MCF 10A (cell line): ENCODE measurements around the gene KIF3A. TPM values are rescaled to one million over a fixed set of nuclear protein-coding genes. Genes with fewer than 3 reads are reported as not detected.
A peak's percentile ranks its signal among the peaks of the same experiment; 100 is the strongest.

Source experiments
- BruUV-seq: library from RNA; stranded (reverse); fragments of 400-500 nt; replicated peaks from 2 replicates; lab custom pipeline; 2021; lab: Mats Ljungman, UMichigan
- CTCF ChIA-PET: fragments of 300-600 bp; sonication (Branson Sonifier 250); formaldehyde crosslinking; extraction: SDS; loops from one replicate; lab custom pipeline; 2021; ENCODE audit warnings: antibody characterized with exemption, inconsistent platforms; lab: Yijun Ruan, JAX
- POLR2A ChIA-PET: fragments of 300-600, 350-650 bp; sonication (Branson Sonifier 250); formaldehyde crosslinking; extraction: SDS; loops from one replicate; lab custom pipeline; 2020; ENCODE audit warnings: antibody characterized with exemption, inconsistent platforms; lab: Yijun Ruan, JAX
- DNase-seq: peaks from one replicate; pipeline ENCODE4 v3.0.0-alpha.2; 2018; ENCODE audit not compliant: unreplicated experiment
- H3K27ac Mint-ChIP-seq: one replicate; pipeline ENCODE4 v1.8.0; 2022; ENCODE audit warnings: mild to moderate bottlenecking, low read depth, mixed read lengths; ENCODE audit not compliant: unreplicated experiment
- H3K27me3 Mint-ChIP-seq: one replicate; pipeline ENCODE4 v1.8.0; 2022; ENCODE audit warnings: mixed read lengths; ENCODE audit not compliant: insufficient read depth, unreplicated experiment
- H3K36me3 Mint-ChIP-seq: one replicate; pipeline ENCODE4 v1.8.0; 2022; ENCODE audit warnings: mild to moderate bottlenecking, moderate library complexity, mixed read lengths; ENCODE audit not compliant: insufficient read depth, unreplicated experiment
- H3K4me1 Mint-ChIP-seq: one replicate; pipeline ENCODE4 v1.8.0; 2022; ENCODE audit warnings: mixed read lengths; ENCODE audit not compliant: insufficient read depth, unreplicated experiment
- H3K4me3 Mint-ChIP-seq: one replicate; pipeline ENCODE4 v1.8.0; 2022; ENCODE audit warnings: mild to moderate bottlenecking, moderate library complexity, mixed read lengths; ENCODE audit not compliant: unreplicated experiment
- H3K9me3 Mint-ChIP-seq: one replicate; pipeline ENCODE4 v1.8.0; 2022; ENCODE audit warnings: mixed read lengths; ENCODE audit not compliant: unreplicated experiment
- intact Hi-C: fragments of 100-400 bp; cut with micrococcal nuclease; formaldehyde crosslinking; loops from 2 replicates; pipeline ENCODE4 v1.14.1; 2022
- total RNA-seq: library from RNA; stranded (reverse); gene quantifications from 2 replicates; pipeline ENCODE4 v1.2.3, GENCODE V29; 2022
- TF ChIP-seq, protein P1 (sequence below): fragments of 200-600 bp; IDR thresholded peaks from one replicate; pipeline ENCODE4 v1.8.0; 2022; ENCODE audit warnings: antibody characterized with exemption, mild to moderate bottlenecking; ENCODE audit not compliant: unreplicated experiment

Gene KIF3A
- total RNA-seq, 1 experiment from 2014 or later = 23.9 TPM

DNA sequence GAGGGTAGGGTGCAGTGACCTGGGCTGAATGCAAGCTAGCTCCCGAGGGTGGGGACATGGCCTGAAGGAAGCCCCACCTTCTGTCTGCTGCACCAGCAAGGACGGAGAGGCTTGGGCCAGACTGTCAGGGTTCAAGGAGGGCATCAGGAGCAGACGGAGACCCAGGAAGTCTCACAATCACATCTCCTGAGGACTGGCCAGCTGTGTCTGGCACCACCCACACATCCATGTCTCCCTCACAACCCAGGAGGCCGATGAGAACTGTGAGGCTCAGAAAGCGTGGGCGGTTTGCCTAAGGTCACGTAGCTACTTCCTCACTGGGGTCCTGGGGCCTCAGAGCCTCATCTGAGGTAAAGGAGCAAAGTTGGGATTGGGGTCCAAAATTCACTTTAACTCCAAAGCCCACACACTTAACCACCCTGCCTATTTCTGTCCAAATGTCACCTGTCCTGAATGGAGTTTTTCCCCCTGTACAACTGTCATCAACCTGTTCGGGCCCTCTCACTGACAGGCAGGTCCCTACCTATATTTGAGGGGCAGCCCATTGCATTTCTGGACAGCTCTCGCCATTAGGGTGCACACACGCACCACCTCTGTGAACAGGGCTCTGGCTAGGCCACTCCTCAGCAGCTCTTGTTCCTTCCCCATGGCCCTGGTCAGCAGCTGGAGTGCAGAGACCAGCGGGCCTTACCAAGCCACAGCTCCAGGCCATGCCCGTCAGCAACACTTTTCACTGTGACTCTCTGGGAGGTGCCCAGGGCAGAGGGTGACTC, 75.9 kb downstream of the KIF3A start:
- no TSS peak for BruUV-seq
- CTCF ChIA-PET = interaction anchor here (0.6 to 1.3 kb wide), 4 partner anchors 13 to 272 kb away, joined by 3 to 4 read pairs (median 4); no protein-coding TSS in a partner anchor

DNA sequence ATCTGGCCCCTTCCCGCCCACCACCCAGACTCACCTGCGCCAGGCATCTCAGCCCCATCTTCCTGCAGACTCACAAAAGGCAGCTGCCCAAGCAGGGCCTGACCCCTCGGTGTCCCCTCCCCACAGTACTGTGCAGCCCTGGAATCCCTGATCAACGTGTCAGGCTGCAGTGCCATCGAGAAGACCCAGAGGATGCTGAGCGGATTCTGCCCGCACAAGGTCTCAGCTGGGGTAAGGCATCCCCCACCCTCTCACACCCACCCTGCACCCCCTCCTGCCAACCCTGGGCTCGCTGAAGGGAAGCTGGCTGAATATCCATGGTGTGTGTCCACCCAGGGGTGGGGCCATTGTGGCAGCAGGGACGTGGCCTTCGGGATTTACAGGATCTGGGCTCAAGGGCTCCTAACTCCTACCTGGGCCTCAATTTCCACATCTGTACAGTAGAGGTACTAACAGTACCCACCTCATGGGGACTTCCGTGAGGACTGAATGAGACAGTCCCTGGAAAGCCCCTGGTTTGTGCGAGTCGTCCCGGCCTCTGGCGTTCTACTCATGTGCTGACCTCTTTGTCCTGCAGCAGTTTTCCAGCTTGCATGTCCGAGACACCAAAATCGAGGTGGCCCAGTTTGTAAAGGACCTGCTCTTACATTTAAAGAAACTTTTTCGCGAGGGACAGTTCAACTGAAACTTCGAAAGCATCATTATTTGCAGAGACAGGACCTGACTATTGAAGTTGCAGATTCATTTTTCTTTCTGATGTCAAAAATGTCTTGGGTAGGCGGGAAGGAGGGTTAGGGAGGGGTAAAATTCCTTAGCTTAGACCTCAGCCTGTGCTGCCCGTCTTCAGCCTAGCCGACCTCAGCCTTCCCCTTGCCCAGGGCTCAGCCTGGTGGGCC, 77.5 kb downstream of the KIF3A start:
- ChIA-PET CTCF (interaction anchor here (0.7 to 0.8 kb wide), 2 partner anchors 9 to 160 kb away, joined by 3 to 6 read pairs; no protein-coding TSS in a partner anchor), POLR2A (no interaction called here)
- Mint-ChIP-seq H3K27me3 (no peaks in the 10 kb centered on the region), H3K4me1 (no peaks in the 10 kb centered on the region), H3K27ac (no peak overlapping the region), H3K9me3 (no peaks in the 10 kb centered on the region), H3K36me3 (peaks cover 6% of the 10 kb centered on the region), H3K4me3 (no peak overlapping the region)
- BruUV-seq = no TSS peak
- intact Hi-C loops = no loop called here
- TF ChIP-seq, protein P1, sequence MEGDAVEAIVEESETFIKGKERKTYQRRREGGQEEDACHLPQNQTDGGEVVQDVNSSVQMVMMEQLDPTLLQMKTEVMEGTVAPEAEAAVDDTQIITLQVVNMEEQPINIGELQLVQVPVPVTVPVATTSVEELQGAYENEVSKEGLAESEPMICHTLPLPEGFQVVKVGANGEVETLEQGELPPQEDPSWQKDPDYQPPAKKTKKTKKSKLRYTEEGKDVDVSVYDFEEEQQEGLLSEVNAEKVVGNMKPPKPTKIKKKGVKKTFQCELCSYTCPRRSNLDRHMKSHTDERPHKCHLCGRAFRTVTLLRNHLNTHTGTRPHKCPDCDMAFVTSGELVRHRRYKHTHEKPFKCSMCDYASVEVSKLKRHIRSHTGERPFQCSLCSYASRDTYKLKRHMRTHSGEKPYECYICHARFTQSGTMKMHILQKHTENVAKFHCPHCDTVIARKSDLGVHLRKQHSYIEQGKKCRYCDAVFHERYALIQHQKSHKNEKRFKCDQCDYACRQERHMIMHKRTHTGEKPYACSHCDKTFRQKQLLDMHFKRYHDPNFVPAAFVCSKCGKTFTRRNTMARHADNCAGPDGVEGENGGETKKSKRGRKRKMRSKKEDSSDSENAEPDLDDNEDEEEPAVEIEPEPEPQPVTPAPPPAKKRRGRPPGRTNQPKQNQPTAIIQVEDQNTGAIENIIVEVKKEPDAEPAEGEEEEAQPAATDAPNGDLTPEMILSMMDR = no peak
- no peak for DNase-seq

More for the DNA sequence above, 75.9 kb downstream of the KIF3A start:
- Mint-ChIP-seq H3K4me3 (no peak overlapping the region), H3K4me1 (no peaks in the 10 kb centered on the region), H3K27ac (peak overlapping the region; percentile 21), H3K36me3 (peaks cover 6% of the 10 kb centered on the region), H3K9me3 (no peaks in the 10 kb centered on the region), H3K27me3 (no peaks in the 10 kb centered on the region)
- POLR2A ChIA-PET = interaction anchor here (0.9 kb wide), 1 partner anchor 13 kb away, joined by 3 read pairs; no protein-coding TSS in a partner anchor
- intact Hi-C loops = loop anchor here (1.0 kb wide), 1 partner anchor 159 kb away; no protein-coding TSS in a partner anchor
- TF ChIP-seq, protein P1 = no peak
- DNase-seq = peak; percentile 28

DNA sequence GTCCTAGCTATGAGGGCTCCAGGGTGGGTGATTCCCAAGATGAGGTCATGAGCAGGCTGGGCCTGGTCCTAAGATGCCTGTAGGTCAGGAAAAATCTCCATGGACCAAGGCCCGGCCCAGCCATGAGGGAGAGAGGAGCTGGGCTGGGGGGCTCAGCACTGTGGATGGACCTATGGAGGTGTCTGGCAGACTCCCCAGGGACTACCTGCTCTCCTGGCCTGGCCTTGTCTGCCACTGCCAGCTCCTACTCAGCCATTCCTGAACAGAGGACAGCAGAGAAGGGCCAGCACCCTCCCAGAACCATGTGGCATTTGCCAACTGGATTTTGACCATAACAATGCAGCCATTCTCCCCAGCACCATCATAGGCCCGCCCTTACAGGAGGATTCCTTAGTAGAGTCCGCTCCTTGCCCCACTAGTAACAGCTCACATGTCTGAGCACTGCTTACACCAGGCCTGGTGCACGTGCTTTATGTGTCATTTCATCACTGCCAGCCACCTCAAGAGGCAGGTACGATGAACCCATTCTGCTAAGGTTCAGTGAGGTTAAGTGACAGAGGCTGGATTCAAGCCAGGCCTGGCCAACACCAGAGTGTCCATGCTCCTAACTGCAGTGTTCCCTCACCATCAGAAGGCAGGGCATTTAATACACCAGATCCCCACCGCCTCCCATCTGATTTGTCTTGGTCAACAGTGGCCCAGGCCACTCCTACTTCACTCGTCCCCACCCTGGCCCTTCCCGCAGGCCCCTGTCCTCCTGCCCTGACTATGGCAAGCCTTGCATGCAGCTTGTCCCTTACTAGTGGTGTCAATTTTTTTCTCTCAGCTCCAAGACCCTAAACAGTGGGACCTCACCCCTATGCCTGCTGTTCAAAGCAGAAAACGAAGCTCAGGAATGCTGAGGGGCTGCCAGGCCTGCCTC, 78.7 kb downstream of the KIF3A start:
- H3K9me3 Mint-ChIP-seq = no peaks in the 10 kb centered on the region
- intact Hi-C loops = no loop called here
- H3K36me3 Mint-ChIP-seq = peaks cover 6% of the 10 kb centered on the region
- H3K27ac Mint-ChIP-seq = no peak overlapping the region
- ChIA-PET POLR2A (interaction anchor here (0.6 to 1.6 kb wide), 2 partner anchors 10 to 95 kb away, joined by 3 to 8 read pairs; no protein-coding TSS in a partner anchor), CTCF (interaction anchor here (0.9 kb wide), 1 partner anchor 21 kb away, joined by 4 read pairs; no protein-coding TSS in a partner anchor)
- H3K4me1 Mint-ChIP-seq = no peaks in the 10 kb centered on the region
- no peaks in the 10 kb centered on the region for H3K27me3 Mint-ChIP-seq
- TF ChIP-seq, protein P1 = no peak
- no peak for DNase-seq
- no peak overlapping the region for H3K4me3 Mint-ChIP-seq
- BruUV-seq = no TSS peak
